Mammary epithelial cell (primary cell): Measurements from ENCODE around the gene GAA.

Experiments
- EZH2 ChIP-seq: IDR thresholded peaks from 2 replicates; pipeline ENCODE4 v1.6.1; 2012; ENCODE audit warnings: low read length, inconsistent platforms, borderline replicate concordance
- TF ChIP-seq, protein P1 (sequence below), 2 donors: IDR thresholded peaks in 1 of 2; conservative IDR thresholded peaks in 1 of 2; 2 replicates each; pipeline ENCODE4 v1.5.1; 2011 to 2012; ENCODE audit warnings: inconsistent platforms in 2 of 2, low read length in 2 of 2, mild to moderate bottlenecking in 2 of 2, control low read depth in 1 of 2, low read depth in 1 of 2; ENCODE audit not compliant: insufficient read depth in 1 of 2; ENCODE audit errors: extremely low read depth in 1 of 2

DNA sequence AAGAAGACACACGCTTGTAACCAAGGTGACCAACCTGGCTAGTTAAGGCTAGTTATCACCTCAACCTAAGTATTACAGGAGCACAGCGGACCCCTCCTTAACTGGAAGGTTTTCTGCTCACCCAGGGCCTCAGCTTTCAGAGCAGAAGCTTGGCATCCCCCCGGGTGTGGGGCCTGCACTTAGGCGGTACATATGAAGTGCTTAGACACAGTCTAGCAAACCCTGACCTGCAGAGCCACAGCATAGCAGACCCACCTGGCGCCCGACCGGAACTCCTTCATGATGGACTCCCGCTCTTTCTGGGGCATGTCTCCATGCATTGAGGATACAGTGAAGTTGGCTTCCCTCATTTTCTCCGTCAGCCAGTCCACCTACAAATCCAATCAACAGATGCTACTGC lies 35.8 kb downstream of the GAA start:
- TF ChIP-seq, protein P1, sequence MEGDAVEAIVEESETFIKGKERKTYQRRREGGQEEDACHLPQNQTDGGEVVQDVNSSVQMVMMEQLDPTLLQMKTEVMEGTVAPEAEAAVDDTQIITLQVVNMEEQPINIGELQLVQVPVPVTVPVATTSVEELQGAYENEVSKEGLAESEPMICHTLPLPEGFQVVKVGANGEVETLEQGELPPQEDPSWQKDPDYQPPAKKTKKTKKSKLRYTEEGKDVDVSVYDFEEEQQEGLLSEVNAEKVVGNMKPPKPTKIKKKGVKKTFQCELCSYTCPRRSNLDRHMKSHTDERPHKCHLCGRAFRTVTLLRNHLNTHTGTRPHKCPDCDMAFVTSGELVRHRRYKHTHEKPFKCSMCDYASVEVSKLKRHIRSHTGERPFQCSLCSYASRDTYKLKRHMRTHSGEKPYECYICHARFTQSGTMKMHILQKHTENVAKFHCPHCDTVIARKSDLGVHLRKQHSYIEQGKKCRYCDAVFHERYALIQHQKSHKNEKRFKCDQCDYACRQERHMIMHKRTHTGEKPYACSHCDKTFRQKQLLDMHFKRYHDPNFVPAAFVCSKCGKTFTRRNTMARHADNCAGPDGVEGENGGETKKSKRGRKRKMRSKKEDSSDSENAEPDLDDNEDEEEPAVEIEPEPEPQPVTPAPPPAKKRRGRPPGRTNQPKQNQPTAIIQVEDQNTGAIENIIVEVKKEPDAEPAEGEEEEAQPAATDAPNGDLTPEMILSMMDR (conservative IDR thresholded peaks at IDR 0.05 in 1 of 2, IDR thresholded peaks at IDR 0.05 in 1 of 2; ENCODE audit: extremely low read depth in 1 of 2, insufficient read depth in 1 of 2, low read depth in 1 of 2, low read length in 2 of 2), result no peak
- no peak for TF ChIP-seq EZH2
